Ovary (tissue), 9 donors: ENCODE data around the gene CPA5. TPM values are rescaled to one million over a fixed set of nuclear protein-coding genes. Genes with fewer than 3 reads are reported as not detected.

Source experiments
- DNase-seq, 5 donors: peaks; one replicate each; pipeline ENCODE4 v3.0.0-alpha.2; 2019 to 2020
- H3K27ac ChIP-seq, 2 donors: fragments of 200-600 bp; one replicate each; pipeline versions ENCODE4 v1.5.1 to v1.8.0; 2019 to 2022
- H3K27me3 ChIP-seq: fragments of 200-600 bp; one replicate; pipeline ENCODE4 v1.8.0; 2022
- H3K36me3 ChIP-seq: fragments of 200-600 bp; sonication (generic); one replicate; pipeline ENCODE4 v1.5.1; 2019
- H3K4me1 ChIP-seq: one replicate; pipeline ENCODE4 v1.8.1; 2013; ENCODE audit warnings: mild to moderate bottlenecking, moderate library complexity; ENCODE audit not compliant: insufficient read depth
- H3K4me3 ChIP-seq: fragments of 200-600 bp; sonication (generic); one replicate; pipeline ENCODE4 v1.5.1; 2017
- H3K9me3 ChIP-seq, 2 donors: fragments of 200-600 bp in 1 of 2; sonication (generic) in 1 of 2; one replicate each; pipeline versions ENCODE4 v1.5.1 to v1.8.1; 2013 to 2019; ENCODE audit warnings: mild to moderate bottlenecking in 1 of 2, moderate library complexity in 1 of 2
- EP300 ChIP-seq: sonication (generic); formaldehyde crosslinking; IDR thresholded peaks from one replicate; pipeline ENCODE4 v1.6.1; 2017; ENCODE audit warnings: antibody characterized with exemption
- POLR2A ChIP-seq: fragments of 450-650 bp; IDR thresholded peaks from one replicate; pipeline ENCODE4 v1.6.1; 2017; ENCODE audit warnings: antibody characterized with exemption, mild to moderate bottlenecking, moderate library complexity
- WGBS, 3 donors: extraction: QIAGEN DNeasy Blood & Tissue Kit in 1 of 3; methylation state at CpG; one replicate each; pipeline versions ENCODE4 v1.1.5 to v1.1.7; 2013 to 2017; 5-methylcytosine and 5-hydroxymethylcytosine counted together
- intact Hi-C, 4 donors: fragments of 100-400 bp; cut with DNase I; formaldehyde crosslinking; loops; one replicate each; pipeline versions ENCODE4 v1.11.0 to v1.15.1; 2022 to 2023
- polyA plus RNA-seq, 2 donors: library from polyadenylated mRNA; stranded (reverse); fragments of 200-250 nt in 1 of 2; fragments of 350-450 nt in 1 of 2; fragmentation: Illumina TruSeq in 1 of 2; extraction: RNeasy Lipid Tissue Mini Kit (QIAGEN cat#74804) in 1 of 2; gene quantifications; one replicate each; pipeline ENCODE4 v1.2.3, GENCODE V29; 2013 to 2014
- total RNA-seq, 7 donors: library from RNA; depleted of rRNA in 2 of 7; stranded (reverse); fragments of >200 nt in 2 of 7; fragmentation: NEBNext Ultra II Directional in 3 of 7; extraction: Animal tissue kit (Norgen Biotek cat#: 25700) in 3 of 7; gene quantifications; one replicate each; pipeline versions ENCODE4 v1.1.0 to v1.2.4, GENCODE V29; 2016 to 2023
- TF ChIP-seq, protein P1 (sequence below), 3 donors: fragments of 450-650 bp in 2 of 3; fragments of 200-600 bp in 1 of 3; IDR thresholded peaks; one replicate each; pipeline versions ENCODE4 v1.5.1 to v1.8.0; 2016 to 2022; ENCODE audit warnings: antibody characterized with exemption in 3 of 3, mild to moderate bottlenecking in 1 of 3
- donor health status: DM: no; HTN: no; CAD: no; lungs with moderate emphysema.
- donor health status: DM: no; HTN: no; CAD: no.
- donor health status: Bipolar disorder and iron deficiency.
- donor health status: DM: yes; HTN: yes; CAD: no.
- donor health status: DM: no; HTN: no; CAD: no.
- donor health status: DM: yes; HTN: yes; CAD: no.

Gene CPA5
- total and polyA plus RNA-seq, 9 donors = not detected

DNA sequence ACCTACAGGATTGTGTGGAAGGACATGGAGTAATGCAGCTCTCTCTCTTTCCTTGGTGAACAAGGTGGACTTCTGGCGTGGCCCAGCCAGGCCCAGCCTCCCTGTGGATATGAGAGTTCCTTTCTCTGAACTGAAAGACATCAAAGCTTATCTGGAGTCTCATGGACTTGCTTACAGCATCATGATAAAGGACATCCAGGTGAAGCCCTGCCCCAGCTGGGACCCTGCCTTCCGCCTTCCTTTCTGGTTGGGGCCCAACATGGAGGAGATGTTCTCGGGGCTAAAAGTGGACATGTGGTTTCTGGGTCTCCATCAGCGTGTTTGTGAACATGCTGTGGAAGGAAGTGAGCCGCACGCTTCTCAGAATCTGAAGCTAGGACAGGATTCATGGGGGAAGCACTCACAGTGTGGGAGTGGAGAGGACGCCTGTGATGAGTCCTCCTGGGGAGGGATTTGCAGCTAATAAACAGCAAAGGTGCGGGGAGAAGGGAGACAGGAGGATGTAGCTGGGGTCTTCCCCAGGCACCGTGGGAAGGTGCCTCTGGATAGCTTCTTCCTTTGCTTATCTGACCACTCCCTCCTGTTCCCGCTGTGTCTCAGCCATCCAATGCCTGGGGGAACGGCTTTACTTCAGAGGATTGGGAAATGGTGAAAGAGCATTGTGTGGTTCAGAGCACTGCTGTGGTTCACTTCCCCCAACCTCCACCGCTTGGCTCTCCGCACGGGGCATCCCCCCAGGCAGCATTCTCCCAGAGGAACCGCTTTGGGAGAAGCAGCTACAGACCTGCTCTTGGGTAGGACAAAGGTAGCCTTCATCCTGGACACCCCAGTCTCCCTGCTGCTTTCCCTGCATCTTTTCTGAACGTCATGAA is 5.5 kb downstream of the CPA5 start:
- Histone ChIP-seq H3K4me1 (peaks cover 15% of the 10 kb centered on the region), H3K9me3 (no peaks in the 10 kb centered on the region), H3K27me3 (no peaks in the 10 kb centered on the region), H3K27ac (peak overlapping the region in 1 of 2 donors; percentile 30), H3K4me3 (no peak overlapping the region), H3K36me3 (no peaks in the 10 kb centered on the region)
- intact Hi-C loops = loop anchor here in 1 of 4 donors (10.0 kb wide), 1 partner anchor 75 kb away; no protein-coding TSS in a partner anchor
- no peak for DNase-seq
- WGBS, 3 donors = 78 to 83% (median 82%) methylated on average over 16 of the region's 16 CpGs
- TF ChIP-seq, protein P1, sequence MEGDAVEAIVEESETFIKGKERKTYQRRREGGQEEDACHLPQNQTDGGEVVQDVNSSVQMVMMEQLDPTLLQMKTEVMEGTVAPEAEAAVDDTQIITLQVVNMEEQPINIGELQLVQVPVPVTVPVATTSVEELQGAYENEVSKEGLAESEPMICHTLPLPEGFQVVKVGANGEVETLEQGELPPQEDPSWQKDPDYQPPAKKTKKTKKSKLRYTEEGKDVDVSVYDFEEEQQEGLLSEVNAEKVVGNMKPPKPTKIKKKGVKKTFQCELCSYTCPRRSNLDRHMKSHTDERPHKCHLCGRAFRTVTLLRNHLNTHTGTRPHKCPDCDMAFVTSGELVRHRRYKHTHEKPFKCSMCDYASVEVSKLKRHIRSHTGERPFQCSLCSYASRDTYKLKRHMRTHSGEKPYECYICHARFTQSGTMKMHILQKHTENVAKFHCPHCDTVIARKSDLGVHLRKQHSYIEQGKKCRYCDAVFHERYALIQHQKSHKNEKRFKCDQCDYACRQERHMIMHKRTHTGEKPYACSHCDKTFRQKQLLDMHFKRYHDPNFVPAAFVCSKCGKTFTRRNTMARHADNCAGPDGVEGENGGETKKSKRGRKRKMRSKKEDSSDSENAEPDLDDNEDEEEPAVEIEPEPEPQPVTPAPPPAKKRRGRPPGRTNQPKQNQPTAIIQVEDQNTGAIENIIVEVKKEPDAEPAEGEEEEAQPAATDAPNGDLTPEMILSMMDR (IDR thresholded peaks at IDR 0.05) = no peak
- TF ChIP-seq POLR2A (no peak), EP300 (no peak)

GRCh38 chr7:130350945-130351790 is 6.6 kb downstream of the CPA5 start:
- intact Hi-C loops = loop anchor here in 1 of 4 donors (10.0 kb wide), 1 partner anchor 76 kb away; no protein-coding TSS in a partner anchor
- 57 to 61% (median 59%) methylated on average over 20 of the region's 20 CpGs for WGBS, 3 donors

DNA sequence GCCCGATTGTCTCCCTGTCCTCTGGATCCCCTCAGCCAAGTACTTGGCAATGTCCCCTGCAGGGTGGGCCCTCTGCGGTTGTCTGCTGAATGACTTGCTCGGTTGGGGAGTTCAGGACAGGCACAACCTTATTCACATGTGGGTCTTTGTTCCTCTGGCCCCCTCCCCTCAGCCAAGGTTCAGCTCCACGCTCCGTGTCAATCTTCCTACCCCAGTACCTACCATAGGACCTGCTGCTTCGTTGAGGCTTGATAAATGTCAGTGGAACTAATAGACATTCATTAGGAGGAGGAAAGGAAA is 7.1 kb downstream of the CPA5 start:
- Histone ChIP-seq H3K4me3 (no peak overlapping the region), H3K27me3 (no peaks in the 10 kb centered on the region), H3K9me3 (no peaks in the 10 kb centered on the region), H3K36me3 (no peaks in the 10 kb centered on the region), H3K27ac (peak overlapping the region in 1 of 2 donors; percentile 58), H3K4me1 (peaks cover 21% of the 10 kb centered on the region)
- TF ChIP-seq EP300 = no peak
- TF ChIP-seq, protein P1 (IDR thresholded peaks at IDR 0.05) = no peak
- no peak for TF ChIP-seq POLR2A
- DNase-seq = peak in 1 of 5 donors; percentile 44
- WGBS, 3 donors = 82 to 89% (median 86%) methylated on average over 6 of the region's 6 CpGs
- intact Hi-C loops = loop anchor here in 1 of 4 donors (10.0 kb wide), 1 partner anchor 77 kb away; no protein-coding TSS in a partner anchor

More at GRCh38 chr7:130350945-130351790, 6.6 kb downstream of the CPA5 start:
- TF ChIP-seq POLR2A = no peak
- TF ChIP-seq, protein P1 (IDR thresholded peaks at IDR 0.05) = no peak
- no peak for TF ChIP-seq EP300
- Histone ChIP-seq H3K4me3 (no peak overlapping the region), H3K36me3 (no peaks in the 10 kb centered on the region), H3K27ac (peak overlapping the region in 1 of 2 donors; percentile 58), H3K4me1 (peaks cover 20% of the 10 kb centered on the region), H3K27me3 (no peaks in the 10 kb centered on the region), H3K9me3 (no peaks in the 10 kb centered on the region)
- peak in 2 of 5 donors; percentile 28 to 52 for DNase-seq
